Neural progenitor cell (in vitro differentiated cells): ENCODE data around the gene C19orf67. TPM values are rescaled to one million over a fixed set of nuclear protein-coding genes. Genes with fewer than 3 reads are reported as not detected.

ENCODE experiments used
- DNase-seq: peaks from one replicate; pipeline ENCODE4 v3.0.0-alpha.2; 2016; ENCODE audit warnings: low spot score
- H2AFZ ChIP-seq: fragments of 200-600 bp; sonication (generic); replicated peaks from 2 replicates; pipeline ENCODE4 v1.6.1; 2016; ENCODE audit warnings: antibody characterized with exemption
- H3F3A ChIP-seq: fragments of 200-600 bp; sonication (generic); 2 replicates; pipeline ENCODE4 v1.6.1; 2016; ENCODE audit warnings: antibody characterized with exemption, low read depth
- H3K27ac ChIP-seq: fragments of 200-600 bp; sonication (generic); 2 replicates; pipeline ENCODE4 v1.5.1; 2016; ENCODE audit warnings: mild to moderate bottlenecking
- H3K27me3 ChIP-seq: fragments of 200-600 bp; sonication (generic); 2 replicates; pipeline ENCODE4 v1.6.1; 2016; ENCODE audit warnings: mild to moderate bottlenecking, moderate library complexity
- H3K36me3 ChIP-seq: fragments of 200-600 bp; sonication (generic); 2 replicates; pipeline ENCODE4 v1.5.1; 2016
- H3K4me1 ChIP-seq: fragments of 200-600 bp; sonication (generic); 2 replicates; pipeline ENCODE4 v1.6.1; 2016; ENCODE audit warnings: mixed run types
- H3K4me2 ChIP-seq: fragments of 200-600 bp; sonication (generic); 2 replicates; pipeline ENCODE4 v1.6.1; 2016
- H3K4me3 ChIP-seq: fragments of 200-600 bp; sonication (generic); 2 replicates; pipeline ENCODE4 v1.5.1; 2016
- H3K79me2 ChIP-seq: fragments of 200-600 bp; sonication (generic); 2 replicates; pipeline ENCODE4 v1.6.1; 2016; ENCODE audit warnings: low read depth
- H3K9ac ChIP-seq: fragments of 200-600 bp; sonication (generic); 2 replicates; pipeline ENCODE4 v1.6.1; 2016
- H3K9me3 ChIP-seq: fragments of 200-600 bp; sonication (generic); 2 replicates; pipeline ENCODE4 v1.5.1; 2016; ENCODE audit warnings: low read depth
- H4K20me1 ChIP-seq: fragments of 200-600 bp; sonication (generic); 2 replicates; pipeline ENCODE4 v1.6.1; 2016; ENCODE audit warnings: low read depth
- H3K27ac Mint-ChIP-seq: 3 replicates; pipeline ENCODE4 v1.8.0; 2021; ENCODE audit warnings: mixed read lengths
- H3K27me3 Mint-ChIP-seq: 2 replicates; pipeline ENCODE4 v1.8.0; 2022; ENCODE audit warnings: low read depth, mild to moderate bottlenecking, inconsistent platforms, moderate library complexity, mixed read lengths; ENCODE audit not compliant: insufficient read depth
- H3K36me3 Mint-ChIP-seq: 3 replicates; pipeline ENCODE4 v1.8.0; 2021; ENCODE audit warnings: mixed read lengths
- H3K4me1 Mint-ChIP-seq: 3 replicates; pipeline ENCODE4 v1.8.0; 2021; ENCODE audit warnings: mixed read lengths
- H3K4me3 Mint-ChIP-seq: 3 replicates; pipeline ENCODE4 v1.8.0; 2021; ENCODE audit warnings: mild to moderate bottlenecking, moderate library complexity, mixed read lengths
- H3K9me3 Mint-ChIP-seq: 3 replicates; pipeline ENCODE4 v1.8.0; 2020; ENCODE audit warnings: mixed read lengths
- EZH2 ChIP-seq: fragments of 200-600 bp; sonication (generic); IDR thresholded peaks from 2 replicates; pipeline ENCODE4 v1.6.1; 2017; ENCODE audit warnings: antibody characterized with exemption, mild to moderate bottlenecking, moderate library complexity
- EZH2phosphoT487 ChIP-seq: fragments of 200-600 bp; sonication (generic); IDR thresholded peaks from 2 replicates; pipeline ENCODE4 v1.6.1; 2017; ENCODE audit warnings: antibody characterized with exemption
- total RNA-seq: library from RNA; depleted of rRNA; stranded (reverse); fragments of >200 nt; gene quantifications from 2 replicates; pipeline ENCODE4 v1.2.3, GENCODE V29; 2015; ENCODE audit warnings: low replicate concordance
- TF ChIP-seq, protein P1 (sequence below): fragments of 200-600 bp; sonication (generic); IDR thresholded peaks from 2 replicates; pipeline ENCODE4 v1.5.1; 2017; ENCODE audit warnings: antibody characterized with exemption, mild to moderate bottlenecking

C19orf67 gene
- total RNA-seq, 1 donor from 2014 or later = not detected

DNA sequence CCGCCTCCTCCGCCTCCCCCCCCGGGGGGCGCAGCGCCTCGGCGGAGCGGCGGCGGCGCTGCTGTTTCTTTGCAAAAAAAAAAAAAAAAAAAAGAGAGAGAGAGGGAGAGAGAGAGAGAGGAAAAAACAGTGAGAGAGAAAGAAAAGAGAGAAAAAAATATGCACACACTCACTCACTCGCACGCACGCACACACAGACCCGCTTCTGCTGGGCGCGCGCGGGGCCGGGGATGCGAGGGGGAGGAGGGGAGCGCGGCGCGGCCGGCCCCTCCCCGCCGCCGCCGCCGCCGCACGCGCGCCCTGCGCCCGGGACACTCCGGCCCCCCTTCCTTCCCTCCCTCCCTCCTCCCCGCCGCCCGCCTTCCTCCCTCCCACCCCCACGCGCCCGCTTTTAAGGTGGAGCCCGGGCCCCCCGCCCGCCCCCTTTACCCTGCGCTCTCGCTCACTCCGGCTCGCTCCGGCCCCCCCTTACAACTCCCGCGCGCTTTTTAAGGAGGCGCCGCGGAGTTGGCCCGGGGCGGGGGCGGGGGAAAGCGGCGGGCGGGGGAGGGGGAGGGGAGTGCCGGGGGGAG lies 5.0 kb upstream of the C19orf67 start, which contains the start of gene SAMD1:
Gene SAMD1, minus strand, starts transcription at position 243 of the 572 bp plus-strand sequence.
- H3K4me1 Mint-ChIP-seq = peaks cover 16% of the 10 kb centered on the region
- Histone ChIP-seq H3K4me3 (peak within 1 kb of the TSS; percentile 70), H3K36me3 (no peaks in the 10 kb centered on the region), H4K20me1 (peaks cover 20% of the 10 kb centered on the region), H3K4me1 (peaks cover 15% of the 10 kb centered on the region), H3K27me3 (peaks cover 42% of the 10 kb centered on the region), H3K27ac (no peak within 1 kb of the TSS), H3K9ac (no peak within 1 kb of the TSS), H2AFZ (peak within 1 kb of the TSS; percentile 54), H3K4me2 (peak within 1 kb of the TSS; percentile 93), H3K79me2 (no peaks in the 10 kb centered on the region), H3K9me3 (peaks cover 7% of the 10 kb centered on the region), H3F3A (peaks cover 53% of the 10 kb centered on the region)
- H3K27ac Mint-ChIP-seq = peak within 1 kb of the TSS; percentile 87
- TF ChIP-seq, protein P1, sequence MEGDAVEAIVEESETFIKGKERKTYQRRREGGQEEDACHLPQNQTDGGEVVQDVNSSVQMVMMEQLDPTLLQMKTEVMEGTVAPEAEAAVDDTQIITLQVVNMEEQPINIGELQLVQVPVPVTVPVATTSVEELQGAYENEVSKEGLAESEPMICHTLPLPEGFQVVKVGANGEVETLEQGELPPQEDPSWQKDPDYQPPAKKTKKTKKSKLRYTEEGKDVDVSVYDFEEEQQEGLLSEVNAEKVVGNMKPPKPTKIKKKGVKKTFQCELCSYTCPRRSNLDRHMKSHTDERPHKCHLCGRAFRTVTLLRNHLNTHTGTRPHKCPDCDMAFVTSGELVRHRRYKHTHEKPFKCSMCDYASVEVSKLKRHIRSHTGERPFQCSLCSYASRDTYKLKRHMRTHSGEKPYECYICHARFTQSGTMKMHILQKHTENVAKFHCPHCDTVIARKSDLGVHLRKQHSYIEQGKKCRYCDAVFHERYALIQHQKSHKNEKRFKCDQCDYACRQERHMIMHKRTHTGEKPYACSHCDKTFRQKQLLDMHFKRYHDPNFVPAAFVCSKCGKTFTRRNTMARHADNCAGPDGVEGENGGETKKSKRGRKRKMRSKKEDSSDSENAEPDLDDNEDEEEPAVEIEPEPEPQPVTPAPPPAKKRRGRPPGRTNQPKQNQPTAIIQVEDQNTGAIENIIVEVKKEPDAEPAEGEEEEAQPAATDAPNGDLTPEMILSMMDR = no peak
- no peak for TF ChIP-seq EZH2
- TF ChIP-seq EZH2phosphoT487 = no peak
- H3K36me3 Mint-ChIP-seq = peaks cover 27% of the 10 kb centered on the region
- DNase-seq = peak; percentile 95
- peaks cover 9% of the 10 kb centered on the region for H3K27me3 Mint-ChIP-seq
- H3K4me3 Mint-ChIP-seq = peak within 1 kb of the TSS; percentile 98
- H3K9me3 Mint-ChIP-seq = peaks cover 17% of the 10 kb centered on the region

DNA sequence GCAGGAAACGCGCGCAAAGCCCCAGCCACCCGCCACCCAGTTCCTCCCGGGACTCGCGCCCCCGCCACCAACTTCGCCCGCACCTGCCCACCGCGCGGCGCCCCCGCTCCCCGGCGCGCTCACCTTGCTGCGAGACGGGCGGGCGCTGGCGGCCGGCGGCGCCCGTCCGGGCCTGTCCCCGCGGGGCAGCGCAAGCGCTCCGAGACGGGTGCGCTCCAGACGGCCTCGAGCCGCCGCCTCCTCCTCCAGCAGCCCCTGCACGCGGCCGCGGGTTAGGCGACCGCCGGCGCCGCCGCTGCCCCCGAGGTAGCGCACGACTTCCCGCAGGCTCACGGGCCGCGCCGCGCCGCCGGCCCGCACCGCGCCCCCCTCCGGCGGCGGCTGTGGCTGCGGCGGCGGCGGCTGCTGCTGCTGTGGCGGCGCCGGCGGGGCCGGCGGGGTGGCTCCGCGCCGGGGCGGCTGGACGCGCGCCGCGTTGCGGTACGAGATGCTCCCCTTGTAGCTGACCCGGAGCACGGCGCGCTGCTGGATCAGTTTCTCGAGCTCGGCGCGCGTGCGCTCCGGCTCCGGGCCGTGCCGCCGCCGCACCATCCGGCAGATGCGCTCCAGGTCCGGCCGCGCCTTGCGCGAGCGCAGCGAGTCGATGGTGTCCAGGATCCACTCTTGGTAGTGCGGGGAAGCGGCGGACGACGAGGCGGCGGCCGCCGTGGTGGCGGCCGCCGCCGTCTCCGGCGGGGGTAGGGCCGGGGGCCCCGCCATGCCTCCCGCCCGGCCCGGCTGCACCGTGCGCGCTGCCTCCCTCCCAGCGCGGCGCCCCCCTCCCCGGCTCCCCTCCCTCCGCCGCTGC lies 4.3 kb upstream of the C19orf67 start:
- no peak overlapping the region for H3K27ac Mint-ChIP-seq
- peaks cover 16% of the 10 kb centered on the region for H3K4me1 Mint-ChIP-seq
- TF ChIP-seq EZH2phosphoT487 (no peak), EZH2 (no peak)
- TF ChIP-seq, protein P1 = no peak
- Histone ChIP-seq H3K36me3 (no peaks in the 10 kb centered on the region), H4K20me1 (peaks cover 20% of the 10 kb centered on the region), H2AFZ (no peak overlapping the region), H3K27ac (no peak overlapping the region), H3K4me3 (peak overlapping the region; percentile 70), H3K9me3 (peaks cover 7% of the 10 kb centered on the region), H3F3A (peaks cover 60% of the 10 kb centered on the region), H3K9ac (no peak overlapping the region), H3K27me3 (peaks cover 49% of the 10 kb centered on the region), H3K4me2 (peak overlapping the region; percentile 72), H3K4me1 (peaks cover 15% of the 10 kb centered on the region), H3K79me2 (no peaks in the 10 kb centered on the region)
- DNase-seq = peak; percentile 90
- H3K4me3 Mint-ChIP-seq = peak overlapping the region; percentile 86
- peaks cover 17% of the 10 kb centered on the region for H3K9me3 Mint-ChIP-seq
- H3K36me3 Mint-ChIP-seq = peaks cover 27% of the 10 kb centered on the region
- H3K27me3 Mint-ChIP-seq = peaks cover 9% of the 10 kb centered on the region

DNA sequence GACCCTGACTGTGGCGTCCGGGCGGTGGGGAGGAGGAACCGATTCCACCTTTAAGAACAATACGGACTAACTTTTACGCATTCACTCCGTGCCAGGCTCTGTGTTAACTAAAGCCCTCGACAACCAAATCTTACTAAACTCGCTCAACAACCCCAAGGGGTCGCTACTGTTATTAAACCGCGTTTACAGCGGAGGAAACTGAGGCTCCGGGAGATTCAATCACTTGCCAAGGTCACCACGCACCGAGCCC lies 3.8 kb upstream of the C19orf67 start:
- Mint-ChIP-seq H3K4me3 (peak overlapping the region; percentile 86), H3K4me1 (peaks cover 16% of the 10 kb centered on the region), H3K27me3 (peaks cover 9% of the 10 kb centered on the region), H3K36me3 (peaks cover 22% of the 10 kb centered on the region), H3K27ac (no peak overlapping the region), H3K9me3 (peaks cover 13% of the 10 kb centered on the region)
- H3K27ac ChIP-seq = no peak overlapping the region
- H3K4me1 ChIP-seq = peaks cover 15% of the 10 kb centered on the region
- no peak overlapping the region for H2AFZ ChIP-seq
- H3K9ac ChIP-seq = no peak overlapping the region
- peaks cover 55% of the 10 kb centered on the region for H3K27me3 ChIP-seq
- peaks cover 62% of the 10 kb centered on the region for H3F3A ChIP-seq
- H3K9me3 ChIP-seq = peaks cover 7% of the 10 kb centered on the region
- peaks cover 20% of the 10 kb centered on the region for H4K20me1 ChIP-seq
- H3K36me3 ChIP-seq = no peaks in the 10 kb centered on the region
- H3K79me2 ChIP-seq = no peaks in the 10 kb centered on the region
- H3K4me2 ChIP-seq = peak overlapping the region; percentile 72
- TF ChIP-seq, protein P1 = peak; percentile 47
- no peak for TF ChIP-seq EZH2
- peak overlapping the region; percentile 70 for H3K4me3 ChIP-seq
- DNase-seq = peak; percentile 59
